ENCODE data around the gene PTP4A2.

The PTP4A2 gene

GRCh38 chr1:31881688-31882000, 56.5 kb downstream of the PTP4A2 start:
- Histone ChIP-seq H3K27ac (no peak overlapping the region), H3K4me3 (no peak overlapping the region), H3K9me3 (ENCODE audit: low read depth, low read length) (no peaks in the 10 kb centered on the region), H3K9ac (ENCODE audit: insufficient read length) (no peak overlapping the region), H3K36me3 (ENCODE audit: insufficient read depth, low read length) (no peaks in the 10 kb centered on the region)
- no peak for TF ChIP-seq POLR2AphosphoS5 (IDR thresholded peaks at IDR 0.05; ENCODE audit: borderline replicate concordance, low read depth, low read length)
- DNase-seq (ENCODE audit: low read depth, low spot score), result no peak

GRCh38 chr1:31880957-31881687, 57.0 kb downstream of the PTP4A2 start:
- no peak overlapping the region for H3K9ac ChIP-seq (ENCODE audit: insufficient read length)
- no peak overlapping the region for H3K27ac ChIP-seq
- H3K36me3 ChIP-seq (ENCODE audit: insufficient read depth, low read length), result no peaks in the 10 kb centered on the region
- DNase-seq (ENCODE audit: low read depth, low spot score), result no peak
- no peak for TF ChIP-seq EZH2 (IDR thresholded peaks at IDR 0.05)
- no peak for TF ChIP-seq FOXP2 (optimal IDR thresholded peaks at IDR 0.05; ENCODE audit: control extremely low read depth, extremely low read length, insufficient read depth)
- no peak for TF ChIP-seq POLR2AphosphoS5 (IDR thresholded peaks at IDR 0.05; ENCODE audit: borderline replicate concordance, low read depth, low read length)
- H3K4me3 ChIP-seq, result no peak overlapping the region
- no peaks in the 10 kb centered on the region for H3K9me3 ChIP-seq (ENCODE audit: low read depth, low read length)

GRCh38 chr1:31879981-31880608, 58.1 kb downstream of the PTP4A2 start:
- Histone ChIP-seq H3K36me3 (ENCODE audit: insufficient read depth, low read length) (no peaks in the 10 kb centered on the region), H3K27ac (no peak overlapping the region), H3K9me3 (ENCODE audit: low read depth, low read length) (no peaks in the 10 kb centered on the region), H3K4me3 (no peak overlapping the region), H3K9ac (ENCODE audit: insufficient read length) (no peak overlapping the region)
- TF ChIP-seq FOXP2 (optimal IDR thresholded peaks at IDR 0.05; ENCODE audit: control extremely low read depth, extremely low read length, insufficient read depth), result no peak
- TF ChIP-seq EZH2 (IDR thresholded peaks at IDR 0.05), result no peak
- TF ChIP-seq POLR2AphosphoS5 (IDR thresholded peaks at IDR 0.05; ENCODE audit: borderline replicate concordance, low read depth, low read length), result no peak
- DNase-seq (ENCODE audit: low read depth, low spot score), result no peak

GRCh38 chr1:31878058-31878457, 60.1 kb downstream of the PTP4A2 start:
- no peak for DNase-seq (ENCODE audit: low read depth, low spot score)
- no peak overlapping the region for H3K27ac ChIP-seq
- no peak overlapping the region for H3K4me3 ChIP-seq
- H3K36me3 ChIP-seq (ENCODE audit: insufficient read depth, low read length), result no peaks in the 10 kb centered on the region
- no peaks in the 10 kb centered on the region for H3K9me3 ChIP-seq (ENCODE audit: low read depth, low read length)
- no peak overlapping the region for H3K9ac ChIP-seq (ENCODE audit: insufficient read length)
- TF ChIP-seq EZH2 (IDR thresholded peaks at IDR 0.05) (no peak), FOXP2 (optimal IDR thresholded peaks at IDR 0.05; ENCODE audit: control extremely low read depth, extremely low read length, insufficient read depth) (no peak)

DNA sequence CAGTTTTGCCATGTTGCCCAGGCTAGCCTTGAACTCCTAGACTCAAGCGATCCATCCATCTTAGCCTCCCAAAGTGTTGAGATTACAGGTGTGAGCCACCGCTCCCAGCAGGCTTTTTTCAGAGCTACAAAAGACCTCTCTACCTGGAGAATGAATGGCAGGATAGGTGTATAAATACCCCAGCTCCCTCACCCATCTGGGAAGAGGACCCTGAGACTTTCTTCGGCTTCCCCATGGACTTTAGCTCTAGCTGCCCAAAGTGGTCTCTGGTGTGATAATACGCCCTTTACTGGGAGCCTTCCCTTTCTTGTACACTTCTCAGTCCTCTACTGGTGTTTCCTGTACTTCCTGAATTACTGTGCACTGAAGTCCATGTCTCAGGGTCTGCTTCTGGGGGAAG, 60.6 kb downstream of the PTP4A2 start:
- DNase-seq (ENCODE audit: low read depth, low spot score), result no peak
- no peak for TF ChIP-seq EZH2 (IDR thresholded peaks at IDR 0.05)

DNA sequence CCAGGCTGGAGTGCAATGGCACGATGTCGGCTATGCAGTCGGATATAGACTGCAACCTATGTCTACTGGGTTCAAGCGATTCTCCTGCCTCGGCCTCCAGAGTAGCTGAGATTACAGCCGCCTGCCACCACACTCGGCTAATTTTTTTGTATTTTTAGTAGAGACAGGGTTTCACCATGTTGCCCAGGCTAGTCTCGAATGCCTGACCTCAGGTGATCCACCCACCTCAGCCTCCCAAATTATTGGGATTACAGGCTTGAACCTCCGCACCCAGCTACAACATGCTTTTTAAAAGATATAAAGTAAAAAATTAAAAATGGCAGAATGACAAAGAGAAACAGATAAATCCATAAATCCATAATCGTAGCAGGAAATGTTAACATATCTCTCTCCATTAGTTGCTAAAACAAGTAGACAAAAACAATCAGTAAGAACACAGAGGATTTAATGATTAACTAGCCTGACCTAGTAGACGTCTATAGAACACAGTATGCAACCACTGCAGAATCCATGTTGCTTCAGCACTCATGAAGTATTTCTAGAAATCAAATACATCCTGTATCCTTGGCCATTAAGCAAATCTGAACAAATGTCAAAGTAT, 62.4 kb downstream of the PTP4A2 start:
- Histone ChIP-seq H3K4me3 (no peak overlapping the region), H3K27ac (no peak overlapping the region), H3K9ac (ENCODE audit: insufficient read length) (no peak overlapping the region), H3K9me3 (ENCODE audit: low read depth, low read length) (no peaks in the 10 kb centered on the region), H3K36me3 (ENCODE audit: insufficient read depth, low read length) (no peaks in the 10 kb centered on the region)
- DNase-seq (ENCODE audit: low read depth, low spot score), result no peak
- TF ChIP-seq POLR2AphosphoS5 (IDR thresholded peaks at IDR 0.05; ENCODE audit: borderline replicate concordance, low read depth, low read length), result no peak
- TF ChIP-seq EZH2 (IDR thresholded peaks at IDR 0.05), result no peak
- no peak for TF ChIP-seq FOXP2 (optimal IDR thresholded peaks at IDR 0.05; ENCODE audit: control extremely low read depth, extremely low read length, insufficient read depth)

More for the DNA sequence above, 60.6 kb downstream of the PTP4A2 start:
- H3K9me3 ChIP-seq (ENCODE audit: low read depth, low read length), result no peaks in the 10 kb centered on the region
- H3K9ac ChIP-seq (ENCODE audit: insufficient read length), result no peak overlapping the region
- no peaks in the 10 kb centered on the region for H3K36me3 ChIP-seq (ENCODE audit: insufficient read depth, low read length)
- no peak overlapping the region for H3K4me3 ChIP-seq
- no peak overlapping the region for H3K27ac ChIP-seq

DNA sequence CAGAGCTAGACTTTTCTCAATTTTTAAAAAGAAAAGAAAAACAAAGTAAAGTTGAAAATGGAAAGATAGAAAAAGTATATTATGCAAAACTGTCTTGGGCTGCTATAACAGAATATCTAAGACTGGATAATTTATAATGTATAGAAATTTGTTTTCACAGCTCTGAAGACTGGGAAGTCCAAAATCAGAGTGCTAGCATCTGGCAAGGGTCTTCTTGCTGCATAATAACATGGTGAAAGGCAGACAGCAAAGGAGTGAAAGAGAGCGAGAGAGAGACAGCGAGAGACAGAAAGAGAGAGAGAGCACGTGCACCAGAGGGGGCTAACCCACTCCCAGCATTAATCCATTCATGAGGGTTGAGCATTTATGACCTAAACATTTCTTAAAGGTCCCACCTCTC, 63.2 kb downstream of the PTP4A2 start:
- H3K27ac ChIP-seq, result no peak overlapping the region
- no peak for TF ChIP-seq EZH2 (IDR thresholded peaks at IDR 0.05)
- TF ChIP-seq FOXP2 (optimal IDR thresholded peaks at IDR 0.05; ENCODE audit: control extremely low read depth, extremely low read length, insufficient read depth), result no peak
- TF ChIP-seq POLR2AphosphoS5 (IDR thresholded peaks at IDR 0.05; ENCODE audit: borderline replicate concordance, low read depth, low read length), result no peak
- H3K9me3 ChIP-seq (ENCODE audit: low read depth, low read length), result no peaks in the 10 kb centered on the region
- H3K36me3 ChIP-seq (ENCODE audit: insufficient read depth, low read length), result no peaks in the 10 kb centered on the region
- DNase-seq (ENCODE audit: low read depth, low spot score), result no peak
- H3K9ac ChIP-seq (ENCODE audit: insufficient read length), result no peak overlapping the region
- no peak overlapping the region for H3K4me3 ChIP-seq

DNA sequence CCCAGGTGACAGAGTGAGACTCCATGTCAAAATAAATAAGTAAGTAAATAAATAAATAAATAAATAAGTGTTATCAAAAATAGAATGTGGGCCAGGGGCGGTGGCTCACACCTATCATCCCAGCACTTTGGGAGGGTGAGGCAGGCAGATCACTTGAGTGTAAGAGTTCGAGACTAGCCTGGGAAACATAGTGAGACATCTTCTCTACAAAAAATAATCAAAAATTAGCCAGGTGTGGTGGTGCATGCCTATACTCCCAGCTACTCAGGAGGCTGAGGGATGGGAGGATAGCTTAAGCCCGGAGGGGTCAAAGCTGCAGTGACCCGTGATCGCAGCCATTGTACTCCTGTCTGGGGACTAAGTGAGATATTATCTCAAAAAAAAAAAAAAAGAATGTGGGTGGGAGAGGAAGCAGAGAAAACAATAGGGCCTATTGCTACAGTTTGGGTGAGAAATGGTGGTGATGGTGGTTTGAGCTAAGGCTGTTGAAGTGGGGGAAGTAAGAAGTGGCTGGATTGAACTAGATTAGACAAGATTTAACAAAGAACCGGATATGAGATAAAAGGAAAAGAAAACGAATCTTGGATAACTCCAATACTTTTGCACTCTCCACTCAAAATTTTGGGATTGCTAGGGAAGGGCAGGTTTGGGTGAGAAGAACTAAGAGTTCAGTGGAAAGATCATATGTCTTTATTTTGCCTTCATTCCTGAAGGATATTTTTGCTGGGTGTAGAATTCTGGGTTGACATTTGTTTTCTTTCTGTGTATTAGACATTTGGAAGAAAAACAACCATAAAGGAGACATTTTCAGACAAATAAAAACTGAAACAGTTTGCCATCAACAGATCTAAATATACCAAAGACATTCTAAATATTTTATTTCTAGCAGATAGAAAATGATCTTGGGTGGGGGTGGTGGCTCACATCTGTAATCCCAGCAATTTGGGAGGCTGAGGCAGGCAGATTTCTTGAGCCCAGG, 65.2 kb downstream of the PTP4A2 start:
- Histone ChIP-seq H3K9ac (ENCODE audit: insufficient read length) (no peak overlapping the region), H3K36me3 (ENCODE audit: insufficient read depth, low read length) (no peaks in the 10 kb centered on the region), H3K4me3 (no peak overlapping the region), H3K9me3 (ENCODE audit: low read depth, low read length) (no peaks in the 10 kb centered on the region), H3K27ac (no peak overlapping the region)
- no peak for DNase-seq (ENCODE audit: low read depth, low spot score)
- TF ChIP-seq EZH2 (IDR thresholded peaks at IDR 0.05) (no peak), FOXP2 (optimal IDR thresholded peaks at IDR 0.05; ENCODE audit: control extremely low read depth, extremely low read length, insufficient read depth) (no peak), POLR2AphosphoS5 (IDR thresholded peaks at IDR 0.05; ENCODE audit: borderline replicate concordance, low read depth, low read length) (no peak)
